GM21723 (cell line): Measurements from ENCODE around the gene ZNRF3.

Source experiments
- ATAC-seq: cut with Tn5 transposase; IDR thresholded peaks from one replicate; pipeline ENCODE4 v1.9.1; 2021; ENCODE audit warnings: mild to moderate bottlenecking, moderate library complexity; ENCODE audit not compliant: unreplicated experiment

ZNRF3 gene

DNA sequence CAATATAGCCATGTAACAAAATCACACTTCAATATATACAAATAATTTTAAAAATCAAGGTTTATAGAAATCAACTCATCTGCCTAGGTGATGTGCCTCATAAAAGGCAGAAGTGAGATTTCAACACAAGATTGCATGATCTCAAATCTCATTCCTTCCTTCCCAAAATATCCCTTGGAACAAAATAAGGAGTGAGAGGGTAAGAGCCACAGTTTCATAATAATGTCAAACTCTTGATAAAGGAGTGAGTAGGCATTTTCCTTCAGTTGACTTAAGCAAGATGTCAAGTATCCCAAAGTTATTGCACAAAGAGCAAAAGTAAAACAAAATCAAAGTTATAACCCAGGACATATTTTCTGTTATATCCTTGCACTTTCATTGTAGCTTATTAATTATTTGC is 97.0 kb downstream of the ZNRF3 start:
- ATAC-seq, result no peak

DNA sequence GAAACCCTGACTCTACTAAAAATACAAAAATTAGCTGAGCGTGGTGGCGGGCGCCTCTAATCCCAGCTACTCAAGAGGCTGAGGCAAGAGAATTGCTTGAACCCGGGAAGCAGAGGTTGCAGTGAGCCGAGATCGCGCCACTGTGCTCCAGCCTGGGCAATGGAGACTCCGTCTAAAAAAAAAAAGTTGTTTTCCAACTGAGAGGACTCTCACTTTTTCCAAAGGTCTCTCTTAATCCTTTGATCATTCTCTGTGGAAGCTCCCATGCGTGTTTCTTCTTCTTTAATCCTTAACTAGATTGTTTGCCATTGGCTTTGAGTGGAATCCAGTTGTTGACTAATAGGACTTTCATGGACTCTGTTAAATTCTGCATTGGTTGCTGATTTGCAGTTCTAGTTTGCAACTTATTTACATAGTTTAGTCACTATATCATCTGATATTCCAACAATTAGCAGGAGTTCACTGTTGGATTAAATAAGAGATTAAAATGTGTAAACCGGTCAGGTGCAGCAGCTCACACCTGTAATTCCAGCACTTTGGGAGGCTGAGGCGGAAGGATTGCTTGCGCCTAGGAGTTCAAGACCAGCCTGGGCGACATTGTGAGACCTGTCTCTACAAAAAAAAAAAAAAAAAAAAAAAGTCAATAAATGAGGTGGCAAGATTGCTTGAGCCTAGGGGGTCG is 98.6 kb downstream of the ZNRF3 start:
- no peak for ATAC-seq

- ATAC-seq, result no peak
Observed at GRCh38 chr22:28983190-28983589, 99.8 kb downstream of the ZNRF3 start.

DNA sequence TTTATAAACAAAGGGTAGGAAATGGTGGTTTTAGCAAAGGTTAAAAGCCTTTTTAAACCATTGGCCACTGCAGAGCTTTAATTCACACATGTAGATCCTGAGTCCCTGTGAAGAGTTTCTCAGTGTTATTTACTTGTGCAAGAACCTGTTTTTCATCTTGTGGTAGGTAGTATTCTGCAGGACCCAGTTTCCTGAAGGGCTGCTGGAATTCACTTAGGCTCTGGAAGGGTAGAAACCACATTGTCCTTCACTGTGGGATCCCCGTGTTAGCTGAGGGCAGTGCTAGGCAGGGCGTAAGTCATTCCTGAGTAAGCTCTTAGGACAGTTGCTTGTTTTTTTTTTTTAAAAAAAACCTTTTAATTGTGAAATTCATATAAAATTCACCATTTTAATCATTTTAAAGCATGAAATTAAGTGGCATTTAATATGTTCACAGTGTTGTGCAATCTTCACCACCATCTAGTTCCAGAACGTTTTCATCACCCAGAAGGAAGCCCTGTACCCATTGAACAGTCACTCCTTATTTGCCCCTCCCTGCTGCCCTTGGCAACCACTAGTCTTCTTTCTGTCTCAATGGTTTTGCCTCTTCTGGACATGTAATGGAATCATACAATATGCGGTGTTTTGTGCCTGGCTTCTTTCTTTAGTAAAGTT is 100.5 kb downstream of the ZNRF3 start:
- no peak for ATAC-seq

DNA sequence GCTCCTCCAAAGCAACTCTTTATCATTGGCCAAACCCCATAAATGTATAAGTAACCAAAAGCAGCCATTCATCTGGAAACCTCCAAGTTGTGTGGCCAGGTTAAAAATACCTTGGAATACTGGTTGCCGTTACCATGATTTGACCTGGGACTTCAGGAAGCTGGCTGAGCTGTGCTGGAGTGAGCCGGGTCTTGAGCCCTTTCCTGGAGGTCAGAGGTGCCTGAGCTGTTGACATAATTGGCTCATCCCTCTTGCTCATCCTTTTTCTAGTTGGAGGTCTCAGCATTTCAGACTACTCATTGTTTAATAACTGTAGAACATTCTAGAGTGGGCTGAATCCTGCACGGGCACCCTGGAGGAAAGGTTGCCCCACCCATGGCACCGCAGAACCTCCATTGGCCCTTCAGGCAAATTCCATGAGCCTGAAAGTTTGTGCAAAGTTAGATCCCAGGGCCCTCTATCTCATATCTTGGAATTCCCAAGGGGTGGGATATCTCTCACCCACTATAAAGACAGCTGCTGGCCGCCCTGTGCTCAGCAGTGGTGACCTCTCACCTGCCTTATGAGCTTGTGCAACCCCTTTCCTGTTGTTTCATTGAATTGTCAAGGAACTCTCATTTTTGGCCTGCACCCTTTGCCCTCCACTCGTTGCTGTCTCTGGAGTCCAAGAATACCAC is 101.2 kb downstream of the ZNRF3 start:
- ATAC-seq, result no peak

- ATAC-seq, result no peak
Observed at GRCh38 chr22:28985581-28986290, 102.4 kb downstream of the ZNRF3 start.

GRCh38 chr22:28986366-28986765 is 103.0 kb downstream of the ZNRF3 start:
- ATAC-seq, result no peak

DNA sequence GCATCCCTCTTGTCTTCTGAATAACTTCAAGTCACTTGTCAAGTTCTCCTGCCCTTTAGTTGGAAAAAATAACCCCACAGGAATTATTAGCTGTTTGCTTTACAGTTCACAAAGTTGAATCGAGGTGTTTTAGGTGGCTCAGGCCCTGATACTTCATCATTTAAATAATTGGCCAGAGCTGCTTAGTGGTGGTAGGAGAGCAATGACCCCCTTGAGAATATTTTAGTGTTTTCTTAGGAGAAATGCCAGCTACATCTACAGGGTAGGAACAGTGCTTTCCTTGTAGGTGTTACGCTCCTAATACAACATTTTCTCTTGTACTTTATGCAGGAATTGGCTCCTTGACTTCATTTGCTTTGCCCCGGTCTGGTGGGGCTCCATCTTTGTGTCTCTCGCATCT is 105.1 kb downstream of the ZNRF3 start:
- no peak for ATAC-seq

DNA sequence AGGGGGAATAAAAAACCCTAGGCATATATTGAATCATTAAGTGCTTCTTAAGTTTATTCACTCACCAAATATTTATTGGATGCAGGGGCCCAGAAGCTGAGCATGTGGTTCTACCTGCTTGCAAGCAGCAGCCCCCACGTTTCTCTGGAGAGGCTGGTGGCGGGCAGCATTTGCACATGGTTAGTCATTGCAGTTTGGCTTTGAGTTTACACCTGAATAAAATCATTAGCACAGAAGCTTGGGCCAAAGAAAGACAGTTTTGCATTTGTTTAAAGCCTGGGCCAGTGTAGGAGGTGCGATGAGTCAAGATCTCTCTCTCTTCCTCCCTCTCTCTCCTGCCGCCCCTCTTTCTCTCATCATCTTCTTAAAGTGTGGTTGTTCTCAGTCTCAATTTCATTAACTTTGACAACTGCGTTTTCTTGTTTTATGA is 105.7 kb downstream of the ZNRF3 start:
- no peak for ATAC-seq

GRCh38 chr22:28989484-28989883 is 106.1 kb downstream of the ZNRF3 start:
- ATAC-seq, result no peak

DNA sequence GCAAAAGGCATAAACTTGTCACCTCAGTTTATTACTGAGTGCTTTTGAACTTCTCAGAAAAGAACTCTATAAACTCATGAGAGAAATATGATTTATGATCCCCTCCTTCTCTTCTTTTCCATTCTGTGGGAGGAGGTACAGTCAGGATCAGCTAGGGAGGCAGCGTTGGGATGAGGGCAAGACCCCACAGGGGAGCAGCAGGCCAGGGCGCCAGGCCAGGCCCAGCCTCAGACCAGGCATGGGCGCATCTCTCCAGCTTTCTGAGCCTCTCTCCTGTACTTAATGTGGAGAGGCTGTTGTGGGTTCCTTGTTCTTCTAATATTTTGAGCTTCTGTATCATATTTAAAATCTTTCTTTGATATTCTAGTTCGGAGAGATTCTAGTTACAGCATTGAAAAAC is 106.5 kb downstream of the ZNRF3 start:
- ATAC-seq, result no peak

DNA sequence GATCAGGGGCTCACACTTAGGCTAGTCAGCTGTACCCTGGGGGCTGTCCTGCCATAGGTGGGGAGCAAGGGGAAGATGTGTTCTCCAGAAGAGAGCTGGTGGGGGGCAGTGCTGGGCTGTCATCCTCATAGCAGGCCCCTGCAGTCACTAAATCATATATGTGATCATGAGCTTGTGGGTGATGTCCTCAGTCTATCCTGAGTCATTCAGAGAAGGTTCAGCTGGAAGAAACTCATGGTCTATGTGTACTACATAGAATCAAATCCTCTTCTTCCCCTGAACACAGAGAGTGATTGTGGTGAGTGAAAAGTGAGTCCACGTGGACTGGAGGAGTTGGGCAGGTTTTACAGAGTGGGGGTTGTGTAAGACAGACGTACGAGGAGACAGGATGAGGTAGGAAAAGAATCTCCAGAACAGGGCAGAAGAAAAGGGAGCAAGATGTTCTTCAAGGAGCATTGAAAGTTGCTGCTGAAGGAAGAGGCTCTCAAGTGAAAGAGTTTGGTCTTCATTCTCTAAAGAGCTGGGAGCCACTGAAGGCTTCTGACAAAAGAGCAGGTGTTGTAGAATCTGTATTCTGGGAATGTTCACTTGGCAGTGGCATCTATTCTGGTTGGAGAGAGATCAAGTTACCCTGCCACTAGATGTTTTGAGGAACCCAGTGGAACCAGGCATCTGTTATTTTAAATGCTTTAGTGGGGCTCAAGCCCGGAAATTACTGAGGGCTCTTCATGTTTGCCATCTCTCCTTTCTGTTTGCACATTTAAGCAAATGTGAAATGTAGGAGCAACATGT is 109.4 kb downstream of the ZNRF3 start:
- ATAC-seq, result no peak

- ATAC-seq, result no peak
Observed at GRCh38 chr22:28994522-28994921, 111.2 kb downstream of the ZNRF3 start.

DNA sequence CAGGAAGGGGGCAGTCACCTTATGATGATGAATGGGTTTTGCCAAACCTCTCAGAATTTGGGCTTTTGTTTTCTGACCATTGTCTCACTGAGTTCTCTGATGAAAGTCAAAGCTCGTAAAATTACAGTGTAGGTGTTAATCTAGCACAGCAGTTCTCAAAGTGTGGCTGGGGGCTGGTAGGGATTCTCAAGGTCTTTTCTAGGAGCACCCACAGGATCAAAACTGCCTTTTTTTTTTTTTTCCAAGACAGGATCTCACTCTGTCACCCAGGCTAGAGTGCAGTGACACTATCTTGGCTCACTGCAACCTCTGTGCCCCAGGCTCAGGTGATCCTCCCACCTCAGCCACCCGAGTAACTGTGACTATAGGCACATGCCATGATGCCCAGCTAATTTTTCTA is 112.2 kb downstream of the ZNRF3 start:
- ATAC-seq, result no peak

DNA sequence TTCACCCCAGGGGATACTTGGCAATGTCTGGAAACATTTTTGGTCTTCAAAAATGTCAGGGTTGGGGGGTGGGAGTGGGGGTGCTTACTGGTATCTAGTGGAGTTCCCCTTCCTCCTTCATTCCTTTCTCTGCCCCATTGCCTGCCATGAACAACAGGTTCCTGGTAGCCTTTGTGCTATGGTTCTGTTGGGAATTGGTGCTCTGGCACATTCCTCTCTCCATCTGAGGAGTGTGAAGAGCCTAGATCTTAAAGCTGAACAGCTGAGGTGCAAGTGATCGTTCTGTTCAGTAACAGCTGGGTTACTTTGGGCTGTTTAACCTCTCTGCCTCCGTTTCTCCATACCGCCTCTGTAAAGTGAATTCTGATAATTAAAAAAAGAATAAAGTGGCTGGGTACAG is 114.0 kb downstream of the ZNRF3 start:
- no peak for ATAC-seq

GRCh38 chr22:28998681-28999080 is 115.3 kb downstream of the ZNRF3 start:
- ATAC-seq, result no peak

DNA sequence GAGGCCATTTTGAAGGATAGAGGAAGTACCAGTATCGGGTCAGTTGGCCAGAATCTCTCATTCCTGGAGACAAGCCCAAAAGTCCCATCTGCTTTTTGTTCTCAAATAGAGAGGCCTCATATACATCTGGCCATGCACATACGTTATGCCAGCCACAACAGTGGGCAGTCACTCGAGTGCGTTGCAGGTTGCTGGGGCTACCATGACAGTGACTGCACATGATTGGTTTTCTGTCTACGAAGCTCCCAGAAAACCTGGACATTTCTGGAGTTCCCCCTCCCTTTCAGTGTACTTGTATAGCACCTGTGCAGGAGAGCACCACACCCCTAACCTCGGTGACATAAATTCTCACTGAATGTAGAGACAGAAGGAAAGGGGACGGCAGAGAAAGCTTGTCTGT is 116.1 kb downstream of the ZNRF3 start:
- ATAC-seq, result no peak

DNA sequence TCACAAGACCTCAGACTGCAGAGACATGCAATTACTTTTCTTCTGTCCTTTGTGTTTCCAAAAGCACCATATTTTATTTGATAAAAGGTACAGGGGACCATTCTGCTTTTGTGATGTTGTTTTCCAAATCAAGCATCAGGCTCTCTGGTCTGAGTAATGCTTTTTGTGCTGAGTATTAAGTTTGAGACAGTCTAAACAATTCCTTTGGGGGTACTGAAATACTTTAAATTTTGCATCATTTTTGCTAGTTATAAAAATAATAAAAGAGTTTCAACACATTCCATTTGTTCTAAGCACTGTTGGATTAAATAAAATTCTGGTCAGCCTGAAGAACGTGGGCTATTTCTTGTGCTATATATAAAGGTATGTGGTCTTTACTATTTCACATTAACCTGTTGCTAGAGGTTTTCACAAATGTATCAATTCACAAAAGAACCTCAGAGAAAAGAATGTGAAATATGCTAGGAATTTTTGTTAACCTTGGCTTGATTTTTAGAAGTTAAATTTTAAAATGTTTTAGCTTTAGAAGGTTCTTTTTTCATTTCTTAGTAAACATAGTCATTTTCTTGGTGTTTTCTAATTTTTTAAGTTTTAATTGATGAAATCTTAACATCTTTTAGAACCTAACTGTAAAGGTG is 116.7 kb downstream of the ZNRF3 start:
- ATAC-seq, result no peak

DNA sequence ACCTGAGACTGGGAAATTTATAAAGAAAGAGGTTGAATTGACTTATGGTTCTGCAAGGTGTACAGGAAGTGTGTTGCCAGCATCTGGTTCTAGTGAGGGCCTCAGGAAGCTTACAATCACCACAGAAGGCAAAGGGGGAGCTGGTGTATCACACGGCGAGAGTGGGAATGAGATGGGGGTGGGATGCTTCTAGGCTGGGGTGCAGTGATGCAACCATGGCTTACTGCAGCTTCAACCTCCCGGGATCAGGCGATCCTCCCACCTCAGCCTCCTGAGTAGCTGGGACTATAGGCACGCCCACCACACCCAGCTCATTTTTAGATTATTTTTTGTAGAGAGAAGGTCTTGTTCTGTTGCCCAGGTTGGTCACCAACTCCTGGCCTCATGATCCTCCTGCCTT is 117.3 kb downstream of the ZNRF3 start:
- no peak for ATAC-seq

GRCh38 chr22:29002603-29003002 is 119.2 kb downstream of the ZNRF3 start:
- ATAC-seq, result no peak
